ENCODE data around the gene SHANK1.

The SHANK1 gene

GRCh38 chr19:50710612-50711011 is 9.0 kb downstream of the SHANK1 start:
- DNase-seq, result no peak

- peak; percentile 43 for DNase-seq
Measured at GRCh38 chr19:50710094-50710493, 9.5 kb downstream of the SHANK1 start.

GRCh38 chr19:50708179-50708879 is 11.3 kb downstream of the SHANK1 start:
- no peak for DNase-seq

- DNase-seq, result no peak
Measured at GRCh38 chr19:50706387-50706786, 13.2 kb downstream of the SHANK1 start.

- DNase-seq, result peak; percentile 82
Measured at GRCh38 chr19:50705422-50706019, 14.1 kb downstream of the SHANK1 start.

GRCh38 chr19:50703915-50704796 is 15.4 kb downstream of the SHANK1 start:
- DNase-seq, result peak; percentile 30

GRCh38 chr19:50702871-50703829 is 16.5 kb downstream of the SHANK1 start:
- DNase-seq, result no peak

- DNase-seq, result no peak
Measured at GRCh38 chr19:50702158-50702870, 17.3 kb downstream of the SHANK1 start.

- no peak for DNase-seq
Measured at GRCh38 chr19:50701367-50701985, 18.1 kb downstream of the SHANK1 start.

GRCh38 chr19:50697414-50698124 is 22.0 kb downstream of the SHANK1 start:
- DNase-seq, result no peak

GRCh38 chr19:50696094-50696483 is 23.5 kb downstream of the SHANK1 start:
- no peak for DNase-seq

GRCh38 chr19:50695251-50696093 is 24.1 kb downstream of the SHANK1 start:
- peak; percentile 60 for DNase-seq

GRCh38 chr19:50694815-50695145 is 24.8 kb downstream of the SHANK1 start:
- no peak for DNase-seq

- no peak for DNase-seq
Measured at GRCh38 chr19:50693064-50693975, 26.3 kb downstream of the SHANK1 start.

GRCh38 chr19:50690439-50690838 is 29.2 kb downstream of the SHANK1 start:
- DNase-seq, result no peak

GRCh38 chr19:50688766-50689165 is 30.8 kb downstream of the SHANK1 start:
- no peak for DNase-seq

- no peak for DNase-seq
Measured at GRCh38 chr19:50686310-50687032, 33.1 kb downstream of the SHANK1 start.
